Sigmoid colon (tissue), 7 donors: ENCODE data around the gene NCKAP5L. TPM values are rescaled to one million over a fixed set of nuclear protein-coding genes. Genes with fewer than 3 reads are reported as not detected.

Experiments
- DNase-seq: peaks from one replicate; pipeline ENCODE4 v3.0.0-alpha.2; 2019
- H3K27ac ChIP-seq, 4 donors: fragments of 200-600 bp; sonication (generic); one replicate each; pipeline ENCODE4 v1.5.1; 2016 to 2019; ENCODE audit warnings: mild to moderate bottlenecking in 1 of 4
- H3K27me3 ChIP-seq, 3 donors: fragments of 200-600 bp; sonication (generic); one replicate each; pipeline ENCODE4 v1.5.1; 2019; ENCODE audit warnings: mild to moderate bottlenecking in 1 of 3
- H3K36me3 ChIP-seq, 4 donors: fragments of 200-600 bp; sonication (generic); one replicate each; pipeline ENCODE4 v1.5.1; 2016 to 2019
- H3K4me1 ChIP-seq, 4 donors: fragments of 200-600 bp; sonication (generic); one replicate each; pipeline ENCODE4 v1.5.1; 2017 to 2019
- H3K4me3 ChIP-seq, 4 donors: fragments of 200-600 bp; sonication (generic); one replicate each; pipeline ENCODE4 v1.5.1; 2017 to 2019; ENCODE audit warnings: mild to moderate bottlenecking in 2 of 4, moderate library complexity in 1 of 4
- H3K9me3 ChIP-seq, 4 donors: fragments of 200-600 bp in 3 of 4; sonication (generic) in 3 of 4; one replicate each; pipeline versions ENCODE4 v1.5.1 to v1.6.1; 2013 to 2019
- CTCF ChIP-seq, 4 experiments: fragments of 450-650 bp in 3 of 4; fragments of 200-600 bp in 1 of 4; IDR thresholded peaks; one replicate each; pipeline ENCODE4 v1.5.1; 2016 to 2019; ENCODE audit warnings: antibody characterized with exemption in 4 of 4, mild to moderate bottlenecking in 3 of 4, moderate library complexity in 2 of 4
- EP300 ChIP-seq, 4 donors: sonication (generic); formaldehyde crosslinking; IDR thresholded peaks; one replicate each; pipeline ENCODE4 v1.6.1; 2017; ENCODE audit warnings: antibody characterized with exemption in 4 of 4
- POLR2A ChIP-seq, 2 donors: fragments of 450-650 bp; IDR thresholded peaks; one replicate each; pipeline ENCODE4 v1.6.1; 2016; ENCODE audit warnings: antibody characterized with exemption in 2 of 2, mild to moderate bottlenecking in 2 of 2, moderate library complexity in 2 of 2
- POLR2AphosphoS5 ChIP-seq, 4 donors: sonication (generic); formaldehyde crosslinking; IDR thresholded peaks; one replicate each; pipeline ENCODE4 v1.6.1; 2017; ENCODE audit warnings: antibody characterized with exemption in 4 of 4
- whole genome bisulfite sequencing, 2 donors: extraction: QIAGEN DNeasy Blood & Tissue Kit; methylation state at CpG; one replicate each; pipeline ENCODE4 v1.1.7; 2013; 5-methylcytosine and 5-hydroxymethylcytosine counted together
- intact Hi-C: fragments of 100-400 bp; cut with DNase I; formaldehyde crosslinking; loops from one replicate; pipeline ENCODE4 v1.15.1; 2023
- polyA plus RNA-seq, 3 donors: library from polyadenylated mRNA; stranded (reverse); fragments of 200-250 nt; gene quantifications; one replicate each; pipeline ENCODE4 v1.2.3, GENCODE V29; 2013
- total RNA-seq, 4 donors: library from RNA; depleted of rRNA; stranded (reverse); fragments of >200 nt; gene quantifications; one replicate each; pipeline ENCODE4 v1.1.0, GENCODE V29; 2016
- donor health status: healthy with polysubstance abuse.
- donor health status: Bipolar disorder and iron deficiency.
- donor health status: healthy.

Gene NCKAP5L
- total and polyA plus RNA-seq, 7 donors = 0.92 to 23.3 (median 10.0) TPM

- H3K9me3 ChIP-seq = no peaks in the 10 kb centered on the region
- no peaks in the 10 kb centered on the region for H3K36me3 ChIP-seq
- H3K4me3 ChIP-seq = no peak overlapping the region
- H3K27ac ChIP-seq = no peak overlapping the region
- TF ChIP-seq POLR2A (IDR thresholded peaks at IDR 0.05) (no peak), CTCF (IDR thresholded peaks at IDR 0.05) (no peak), EP300 (IDR thresholded peaks at IDR 0.05) (no peak), POLR2AphosphoS5 (IDR thresholded peaks at IDR 0.05) (no peak)
- 93 to 96% methylated on average over 9 of the region's 9 CpGs for WGBS, 2 donors
- intact Hi-C loops = no loop called here
- no peaks in the 10 kb centered on the region for H3K27me3 ChIP-seq
- no peak for DNase-seq
- H3K4me1 ChIP-seq = no peaks in the 10 kb centered on the region
These were observed 47.0 kb upstream of the NCKAP5L start for GRCh38 chr12:49875115-49875720.

GRCh38 chr12:49874142-49874897 is 46.1 kb upstream of the NCKAP5L start:
- Histone ChIP-seq H3K9me3 (no peaks in the 10 kb centered on the region), H3K4me1 (peaks cover 0 to 7% (median 5%) of the 10 kb centered on the region in 4 donors), H3K4me3 (no peak overlapping the region), H3K36me3 (no peaks in the 10 kb centered on the region), H3K27ac (no peak overlapping the region), H3K27me3 (no peaks in the 10 kb centered on the region)
- intact Hi-C loops = no loop called here
- TF ChIP-seq EP300 (IDR thresholded peaks at IDR 0.05) (no peak), CTCF (IDR thresholded peaks at IDR 0.05) (no peak), POLR2AphosphoS5 (IDR thresholded peaks at IDR 0.05) (no peak), POLR2A (IDR thresholded peaks at IDR 0.05) (no peak)
- no peak for DNase-seq
- 81 to 82% methylated on average over 12 of the region's 12 CpGs for WGBS, 2 donors

- no peaks in the 10 kb centered on the region for H3K27me3 ChIP-seq
- intact Hi-C loops = no loop called here
- no peaks in the 10 kb centered on the region for H3K36me3 ChIP-seq
- no peak overlapping the region for H3K4me3 ChIP-seq
- WGBS, 2 donors = 82 to 88% methylated on average over 3 of the region's 3 CpGs
- H3K27ac ChIP-seq = no peak overlapping the region
- DNase-seq = no peak
- no peaks in the 10 kb centered on the region for H3K9me3 ChIP-seq
- TF ChIP-seq CTCF (IDR thresholded peaks at IDR 0.05) = no peak
- TF ChIP-seq EP300 (IDR thresholded peaks at IDR 0.05) = no peak
- no peak for TF ChIP-seq POLR2A (IDR thresholded peaks at IDR 0.05)
- TF ChIP-seq POLR2AphosphoS5 (IDR thresholded peaks at IDR 0.05) = no peak
- peaks cover 0 to 16% (median 13%) of the 10 kb centered on the region in 4 donors for H3K4me1 ChIP-seq
These were observed 45.2 kb upstream of the NCKAP5L start for GRCh38 chr12:49873361-49873934.

- no peaks in the 10 kb centered on the region for H3K9me3 ChIP-seq
- H3K4me1 ChIP-seq = peaks cover 0 to 23% (median 17%) of the 10 kb centered on the region in 4 donors
- TF ChIP-seq CTCF (IDR thresholded peaks at IDR 0.05) = no peak
- no peak for DNase-seq
- H3K36me3 ChIP-seq = no peaks in the 10 kb centered on the region
- no peaks in the 10 kb centered on the region for H3K27me3 ChIP-seq
- intact Hi-C loops = no loop called here
- H3K4me3 ChIP-seq = no peak overlapping the region
- 87% methylated on average over 6 of the region's 6 CpGs for WGBS, 2 donors
- no peak overlapping the region for H3K27ac ChIP-seq
These were observed 44.6 kb upstream of the NCKAP5L start for GRCh38 chr12:49872781-49873181.
